Liver (tissue), 9 donors: ENCODE data around the gene PRR22. TPM values are rescaled to one million over a fixed set of nuclear protein-coding genes. Genes with fewer than 3 reads are reported as not detected.

Experiments used
- DNase-seq: peaks from one replicate; pipeline ENCODE4 v3.0.0-alpha.2; 2017; ENCODE audit warnings: low spot score
- H3K27ac ChIP-seq, 2 donors: one replicate each; pipeline ENCODE4 v1.7.0; 2013; ENCODE audit warnings: inconsistent platforms in 2 of 2, low read length in 2 of 2, control low read depth in 1 of 2, low read depth in 1 of 2, mild to moderate bottlenecking in 1 of 2
- H3K27me3 ChIP-seq, 4 donors: one replicate each; pipeline versions ENCODE4 v1.6.1 to v1.7.0; 2013; ENCODE audit warnings: low read length in 3 of 4, inconsistent platforms in 1 of 4, mild to moderate bottlenecking in 1 of 4, moderate library complexity in 1 of 4; ENCODE audit not compliant: control insufficient read depth in 4 of 4, insufficient read depth in 4 of 4
- H3K36me3 ChIP-seq, 4 donors: one replicate each; pipeline versions ENCODE4 v1.6.1 to v1.7.0; 2013; ENCODE audit warnings: low read length in 3 of 4, mild to moderate bottlenecking in 3 of 4, low read depth in 1 of 4, moderate library complexity in 1 of 4; ENCODE audit not compliant: control insufficient read depth in 4 of 4, insufficient read depth in 3 of 4
- H3K4me1 ChIP-seq, 4 donors: one replicate each; pipeline versions ENCODE4 v1.6.1 to v1.7.0; 2013; ENCODE audit warnings: low read length in 3 of 4, mild to moderate bottlenecking in 3 of 4, moderate library complexity in 1 of 4; ENCODE audit not compliant: control insufficient read depth in 4 of 4, insufficient read depth in 4 of 4
- H3K4me3 ChIP-seq, 3 donors: one replicate each; pipeline versions ENCODE4 v1.6.1 to v1.7.0; 2013; ENCODE audit warnings: low read length in 3 of 3, control low read depth in 1 of 3, low read depth in 1 of 3, mild to moderate bottlenecking in 1 of 3
- H3K9ac ChIP-seq, 2 donors: one replicate each; pipeline ENCODE4 v1.7.0; 2013; ENCODE audit warnings: low read length in 2 of 2, mild to moderate bottlenecking in 2 of 2, moderate library complexity in 2 of 2, control low read depth in 1 of 2, low read depth in 1 of 2
- H3K9me3 ChIP-seq, 4 donors: one replicate each; pipeline versions ENCODE4 v1.6.1 to v1.7.0; 2013; ENCODE audit warnings: low read length in 3 of 4; ENCODE audit not compliant: control insufficient read depth in 4 of 4
- ATF3 ChIP-seq: IDR thresholded peaks from 2 replicates; pipeline ENCODE4 v1.6.1; 2016; ENCODE audit warnings: antibody characterized with exemption
- CTCF ChIP-seq: fragments of 150-350 bp; IDR thresholded peaks from 2 replicates; pipeline ENCODE4 v1.5.1; 2017; ENCODE audit warnings: improper control_type of control experiment, low read depth, low read length; ENCODE audit not compliant: missing input control
- EGR1 ChIP-seq, 2 donors: IDR thresholded peaks; 2 replicates each; pipeline ENCODE4 v1.6.1; 2016 to 2018; ENCODE audit warnings: antibody characterized with exemption in 2 of 2, low read depth in 2 of 2
- FOXA1 ChIP-seq: IDR thresholded peaks from 2 replicates; pipeline ENCODE4 v1.6.1; 2016; ENCODE audit warnings: antibody characterized with exemption
- FOXA2 ChIP-seq: IDR thresholded peaks from 2 replicates; pipeline ENCODE4 v1.6.1; 2016; ENCODE audit warnings: antibody characterized with exemption
- GABPA ChIP-seq, 2 donors: IDR thresholded peaks in 1 of 2; conservative IDR thresholded peaks in 1 of 2; 2 replicates each; pipeline ENCODE4 v1.6.1; 2016; ENCODE audit warnings: antibody characterized with exemption in 2 of 2, mild to moderate bottlenecking in 1 of 2, moderate library complexity in 1 of 2
- HNF4A ChIP-seq, 2 donors: conservative IDR thresholded peaks; 2 replicates each; pipeline ENCODE4 v1.6.1; 2016; ENCODE audit warnings: antibody characterized with exemption in 2 of 2, mild to moderate bottlenecking in 2 of 2
- HNF4G ChIP-seq: IDR thresholded peaks from 2 replicates; pipeline ENCODE4 v1.6.1; 2016; ENCODE audit warnings: antibody characterized with exemption
- JUND ChIP-seq, 2 donors: IDR thresholded peaks; 2 replicates each; pipeline ENCODE4 v1.6.1; 2016; ENCODE audit warnings: antibody characterized with exemption in 2 of 2
- MAX ChIP-seq: IDR thresholded peaks from 2 replicates; pipeline ENCODE4 v1.6.1; 2016; ENCODE audit warnings: antibody characterized with exemption
- NR2F2 ChIP-seq: IDR thresholded peaks from 2 replicates; pipeline ENCODE4 v1.6.1; 2016; ENCODE audit warnings: antibody characterized with exemption
- RAD21 ChIP-seq, 2 donors: IDR thresholded peaks; 2 replicates each; pipeline ENCODE4 v1.6.1; 2016; ENCODE audit warnings: antibody characterized with exemption in 2 of 2, mild to moderate bottlenecking in 2 of 2
- RXRA ChIP-seq, 2 donors: IDR thresholded peaks; 2 replicates each; pipeline ENCODE4 v1.6.1; 2017 to 2018; ENCODE audit warnings: antibody characterized with exemption in 2 of 2, mild to moderate bottlenecking in 1 of 2
- SP1 ChIP-seq: IDR thresholded peaks from 2 replicates; pipeline ENCODE4 v1.6.1; 2018; ENCODE audit warnings: antibody characterized with exemption, mild to moderate bottlenecking
- TAF1 ChIP-seq: conservative IDR thresholded peaks from 2 replicates; pipeline ENCODE4 v1.6.1; 2016; ENCODE audit warnings: antibody characterized with exemption, mild to moderate bottlenecking
- YY1 ChIP-seq: IDR thresholded peaks from 2 replicates; pipeline ENCODE4 v1.6.1; 2016; ENCODE audit warnings: antibody characterized with exemption, mild to moderate bottlenecking
- WGBS: extraction: QIAGEN DNeasy Blood & Tissue Kit; methylation state at CpG from one replicate; pipeline ENCODE4 v1.1.7; 2013; 5-methylcytosine and 5-hydroxymethylcytosine counted together
- polyA plus RNA-seq, 2 donors: library from polyadenylated mRNA; stranded (reverse) in 1 of 2; unstranded in 1 of 2; fragments of 200-250 nt in 1 of 2; fragments of >200 nt in 1 of 2; fragmentation: Nextera tagmentation in 1 of 2; extraction: Ambion mirVana in 1 of 2; gene quantifications; one replicate each; pipeline versions ENCODE4 v1.2.1 to v1.2.3, GENCODE V29; 2013 to 2015
- total RNA-seq, 2 donors: library from RNA; depleted of rRNA; stranded (reverse); fragments of >200 nt; gene quantifications; one replicate each; pipeline ENCODE4 v1.2.3, GENCODE V29; 2014
- TF ChIP-seq, protein P1 (sequence below): IDR thresholded peaks from 2 replicates; pipeline ENCODE4 v1.6.1; 2016; ENCODE audit warnings: antibody characterized with exemption, mild to moderate bottlenecking
- TF ChIP-seq, protein P2 (sequence below): IDR thresholded peaks from 2 replicates; pipeline ENCODE4 v1.6.1; 2016; ENCODE audit warnings: antibody characterized with exemption
- donor health status: healthy.
- donor health status: healthy.
- donor health status: healthy.
- donor health status: healthy.
- donor health status: healthy.

The PRR22 gene
- total and polyA plus RNA-seq, 4 donors = 0.40 to 1.6 (median 0.63) TPM

GRCh38 chr19:5827891-5828660 is 43.5 kb upstream of the PRR22 start:
- Histone ChIP-seq H3K9me3 (no peaks in the 10 kb centered on the region), H3K4me3 (peak overlapping the region; percentile 58 to 70 (median 60)), H3K27me3 (no peaks in the 10 kb centered on the region), H3K9ac (peak overlapping the region; percentile 73 to 81), H3K36me3 (peaks cover 0 to 2% (median 0%) of the 10 kb centered on the region in 4 donors), H3K4me1 (peaks cover 6 to 33% (median 18%) of the 10 kb centered on the region in 4 donors), H3K27ac (peak overlapping the region; percentile 60 to 90)
- TF ChIP-seq SP1 = peak; percentile 29
- TF ChIP-seq FOXA1 = peak; percentile 63
- no peak for TF ChIP-seq FOXA2
- no peak for TF ChIP-seq GABPA (IDR thresholded peaks at IDR 0.05 in 1 of 2, conservative IDR thresholded peaks at IDR 0.05 in 1 of 2)
- TF ChIP-seq MAX = peak; percentile 14
- TF ChIP-seq JUND (IDR thresholded peaks at IDR 0.05) = peak; percentile 87 to 91
- TF ChIP-seq RXRA (IDR thresholded peaks at IDR 0.05) = peak; percentile 3 to 26
- no peak for TF ChIP-seq HNF4A (conservative IDR thresholded peaks at IDR 0.05)
- TF ChIP-seq, protein P1, sequence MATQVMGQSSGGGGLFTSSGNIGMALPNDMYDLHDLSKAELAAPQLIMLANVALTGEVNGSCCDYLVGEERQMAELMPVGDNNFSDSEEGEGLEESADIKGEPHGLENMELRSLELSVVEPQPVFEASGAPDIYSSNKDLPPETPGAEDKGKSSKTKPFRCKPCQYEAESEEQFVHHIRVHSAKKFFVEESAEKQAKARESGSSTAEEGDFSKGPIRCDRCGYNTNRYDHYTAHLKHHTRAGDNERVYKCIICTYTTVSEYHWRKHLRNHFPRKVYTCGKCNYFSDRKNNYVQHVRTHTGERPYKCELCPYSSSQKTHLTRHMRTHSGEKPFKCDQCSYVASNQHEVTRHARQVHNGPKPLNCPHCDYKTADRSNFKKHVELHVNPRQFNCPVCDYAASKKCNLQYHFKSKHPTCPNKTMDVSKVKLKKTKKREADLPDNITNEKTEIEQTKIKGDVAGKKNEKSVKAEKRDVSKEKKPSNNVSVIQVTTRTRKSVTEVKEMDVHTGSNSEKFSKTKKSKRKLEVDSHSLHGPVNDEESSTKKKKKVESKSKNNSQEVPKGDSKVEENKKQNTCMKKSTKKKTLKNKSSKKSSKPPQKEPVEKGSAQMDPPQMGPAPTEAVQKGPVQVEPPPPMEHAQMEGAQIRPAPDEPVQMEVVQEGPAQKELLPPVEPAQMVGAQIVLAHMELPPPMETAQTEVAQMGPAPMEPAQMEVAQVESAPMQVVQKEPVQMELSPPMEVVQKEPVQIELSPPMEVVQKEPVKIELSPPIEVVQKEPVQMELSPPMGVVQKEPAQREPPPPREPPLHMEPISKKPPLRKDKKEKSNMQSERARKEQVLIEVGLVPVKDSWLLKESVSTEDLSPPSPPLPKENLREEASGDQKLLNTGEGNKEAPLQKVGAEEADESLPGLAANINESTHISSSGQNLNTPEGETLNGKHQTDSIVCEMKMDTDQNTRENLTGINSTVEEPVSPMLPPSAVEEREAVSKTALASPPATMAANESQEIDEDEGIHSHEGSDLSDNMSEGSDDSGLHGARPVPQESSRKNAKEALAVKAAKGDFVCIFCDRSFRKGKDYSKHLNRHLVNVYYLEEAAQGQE = peak; percentile 84
- peak; percentile 41 for TF ChIP-seq ATF3
- no peak for TF ChIP-seq NR2F2
- TF ChIP-seq CTCF = no peak
- peak in 1 of 2 donors; percentile 42 for TF ChIP-seq EGR1 (IDR thresholded peaks at IDR 0.05; ENCODE audit: low read depth in 2 of 2)
- TF ChIP-seq HNF4G = no peak
- TF ChIP-seq RAD21 (IDR thresholded peaks at IDR 0.05) = peak in 1 of 2 donors; percentile 22
- TF ChIP-seq YY1 = no peak
- TF ChIP-seq, protein P2, sequence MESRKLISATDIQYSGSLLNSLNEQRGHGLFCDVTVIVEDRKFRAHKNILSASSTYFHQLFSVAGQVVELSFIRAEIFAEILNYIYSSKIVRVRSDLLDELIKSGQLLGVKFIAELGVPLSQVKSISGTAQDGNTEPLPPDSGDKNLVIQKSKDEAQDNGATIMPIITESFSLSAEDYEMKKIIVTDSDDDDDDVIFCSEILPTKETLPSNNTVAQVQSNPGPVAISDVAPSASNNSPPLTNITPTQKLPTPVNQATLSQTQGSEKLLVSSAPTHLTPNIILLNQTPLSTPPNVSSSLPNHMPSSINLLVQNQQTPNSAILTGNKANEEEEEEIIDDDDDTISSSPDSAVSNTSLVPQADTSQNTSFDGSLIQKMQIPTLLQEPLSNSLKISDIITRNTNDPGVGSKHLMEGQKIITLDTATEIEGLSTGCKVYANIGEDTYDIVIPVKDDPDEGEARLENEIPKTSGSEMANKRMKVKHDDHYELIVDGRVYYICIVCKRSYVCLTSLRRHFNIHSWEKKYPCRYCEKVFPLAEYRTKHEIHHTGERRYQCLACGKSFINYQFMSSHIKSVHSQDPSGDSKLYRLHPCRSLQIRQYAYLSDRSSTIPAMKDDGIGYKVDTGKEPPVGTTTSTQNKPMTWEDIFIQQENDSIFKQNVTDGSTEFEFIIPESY = peak; percentile 99
- no peak for TF ChIP-seq TAF1
- 1% methylated on average over 91 of the region's 91 CpGs for WGBS
- DNase-seq = peak; percentile 87
